Ishikawa (cell line): ENCODE measurements around the gene CXCL14.

Experiments
- CREB1 ChIP-seq: IDR thresholded peaks from 2 replicates; pipeline ENCODE4 v1.6.1; 2012; ENCODE audit warnings: low read depth
- EGR1 ChIP-seq: IDR thresholded peaks from 2 replicates; pipeline ENCODE4 v1.6.1; 2012
- FOXM1 ChIP-seq: IDR thresholded peaks from 2 replicates; pipeline ENCODE4 v1.6.1; 2012; ENCODE audit warnings: low read depth, borderline replicate concordance
- MAX ChIP-seq: IDR thresholded peaks from 2 replicates; pipeline ENCODE4 v1.6.1; 2012
- RAD21 ChIP-seq: IDR thresholded peaks from 2 replicates; pipeline ENCODE4 v1.6.1; 2012; ENCODE audit warnings: low read depth
- TAF1 ChIP-seq: IDR thresholded peaks from 2 replicates; pipeline ENCODE4 v1.6.1; 2012; ENCODE audit warnings: low read depth, mild to moderate bottlenecking
- TCF12 ChIP-seq: IDR thresholded peaks from 2 replicates; pipeline ENCODE4 v1.6.1; 2012; ENCODE audit warnings: low read depth
- YY1 ChIP-seq: IDR thresholded peaks from 2 replicates; pipeline ENCODE4 v1.6.1; 2012; ENCODE audit warnings: low read depth
- TF ChIP-seq, protein P1 (sequence below): IDR thresholded peaks from 2 replicates; pipeline ENCODE4 v1.6.1; 2012; ENCODE audit warnings: low read depth, mild to moderate bottlenecking
- TF ChIP-seq, protein P2 (sequence below): IDR thresholded peaks from 2 replicates; pipeline ENCODE4 v1.6.1; 2012

DNA sequence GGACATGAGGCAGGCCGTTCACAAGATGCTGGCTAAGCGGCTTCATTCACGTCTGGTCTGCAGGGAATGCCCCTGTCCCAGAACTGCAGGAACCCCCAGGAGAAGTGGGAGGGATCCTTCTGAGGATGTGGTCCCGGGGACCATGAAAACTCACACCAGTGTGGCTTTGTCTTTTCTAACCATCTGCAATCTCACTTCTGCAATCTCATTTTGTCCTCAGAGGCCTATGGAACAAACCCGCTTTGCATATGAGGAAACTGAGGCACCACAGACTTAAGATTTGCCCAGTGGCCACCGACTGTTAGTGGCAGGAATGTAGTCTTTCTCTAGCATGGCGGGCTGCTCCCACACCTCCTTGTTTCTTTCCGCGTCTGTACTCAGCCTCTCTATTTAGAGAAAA, 6.9 kb downstream of the CXCL14 start:
- TF ChIP-seq FOXM1, result no peak
- TF ChIP-seq, protein P1, sequence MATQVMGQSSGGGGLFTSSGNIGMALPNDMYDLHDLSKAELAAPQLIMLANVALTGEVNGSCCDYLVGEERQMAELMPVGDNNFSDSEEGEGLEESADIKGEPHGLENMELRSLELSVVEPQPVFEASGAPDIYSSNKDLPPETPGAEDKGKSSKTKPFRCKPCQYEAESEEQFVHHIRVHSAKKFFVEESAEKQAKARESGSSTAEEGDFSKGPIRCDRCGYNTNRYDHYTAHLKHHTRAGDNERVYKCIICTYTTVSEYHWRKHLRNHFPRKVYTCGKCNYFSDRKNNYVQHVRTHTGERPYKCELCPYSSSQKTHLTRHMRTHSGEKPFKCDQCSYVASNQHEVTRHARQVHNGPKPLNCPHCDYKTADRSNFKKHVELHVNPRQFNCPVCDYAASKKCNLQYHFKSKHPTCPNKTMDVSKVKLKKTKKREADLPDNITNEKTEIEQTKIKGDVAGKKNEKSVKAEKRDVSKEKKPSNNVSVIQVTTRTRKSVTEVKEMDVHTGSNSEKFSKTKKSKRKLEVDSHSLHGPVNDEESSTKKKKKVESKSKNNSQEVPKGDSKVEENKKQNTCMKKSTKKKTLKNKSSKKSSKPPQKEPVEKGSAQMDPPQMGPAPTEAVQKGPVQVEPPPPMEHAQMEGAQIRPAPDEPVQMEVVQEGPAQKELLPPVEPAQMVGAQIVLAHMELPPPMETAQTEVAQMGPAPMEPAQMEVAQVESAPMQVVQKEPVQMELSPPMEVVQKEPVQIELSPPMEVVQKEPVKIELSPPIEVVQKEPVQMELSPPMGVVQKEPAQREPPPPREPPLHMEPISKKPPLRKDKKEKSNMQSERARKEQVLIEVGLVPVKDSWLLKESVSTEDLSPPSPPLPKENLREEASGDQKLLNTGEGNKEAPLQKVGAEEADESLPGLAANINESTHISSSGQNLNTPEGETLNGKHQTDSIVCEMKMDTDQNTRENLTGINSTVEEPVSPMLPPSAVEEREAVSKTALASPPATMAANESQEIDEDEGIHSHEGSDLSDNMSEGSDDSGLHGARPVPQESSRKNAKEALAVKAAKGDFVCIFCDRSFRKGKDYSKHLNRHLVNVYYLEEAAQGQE, result no peak
- no peak for TF ChIP-seq RAD21
- no peak for TF ChIP-seq YY1
- TF ChIP-seq EGR1, result no peak
- TF ChIP-seq TAF1, result no peak
- no peak for TF ChIP-seq TCF12
- no peak for TF ChIP-seq MAX
- TF ChIP-seq, protein P2, sequence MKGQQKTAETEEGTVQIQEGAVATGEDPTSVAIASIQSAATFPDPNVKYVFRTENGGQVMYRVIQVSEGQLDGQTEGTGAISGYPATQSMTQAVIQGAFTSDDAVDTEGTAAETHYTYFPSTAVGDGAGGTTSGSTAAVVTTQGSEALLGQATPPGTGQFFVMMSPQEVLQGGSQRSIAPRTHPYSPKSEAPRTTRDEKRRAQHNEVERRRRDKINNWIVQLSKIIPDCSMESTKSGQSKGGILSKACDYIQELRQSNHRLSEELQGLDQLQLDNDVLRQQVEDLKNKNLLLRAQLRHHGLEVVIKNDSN, result no peak
- TF ChIP-seq CREB1, result no peak
